Erythroblast (primary cell): ENCODE measurements around the gene MBTPS1.

ENCODE experiments used
- GATA1 ChIP-seq: IDR thresholded peaks from 2 replicates; pipeline ENCODE4 v1.6.1; 2011; ENCODE audit warnings: low read depth, mild to moderate bottlenecking, control low read depth, low read length, moderate library complexity
- POLR2A ChIP-seq: IDR thresholded peaks from 2 replicates; pipeline ENCODE4 v1.6.1; 2011; ENCODE audit warnings: mild to moderate bottlenecking, low read length

GRCh38 chr16:84132527-84133285 is 16.0 kb upstream of the MBTPS1 start:
- TF ChIP-seq POLR2A: no peak
- no peak for TF ChIP-seq GATA1
